Erythroblast (primary cell): ENCODE data around the gene MTRF1.

Experiments
- GATA1 ChIP-seq: IDR thresholded peaks from 2 replicates; pipeline ENCODE4 v1.6.1; 2011; ENCODE audit warnings: low read depth, mild to moderate bottlenecking, control low read depth, low read length, moderate library complexity
- POLR2A ChIP-seq: IDR thresholded peaks from 2 replicates; pipeline ENCODE4 v1.6.1; 2011; ENCODE audit warnings: mild to moderate bottlenecking, low read length

- TF ChIP-seq POLR2A (no peak), GATA1 (no peak)
These were observed 27.9 kb upstream of the MTRF1 start for GRCh38 chr13:41291246-41291645.
